Ishikawa (cell line): ENCODE measurements around the gene GZMB.

Experiments used
- CEBPB ChIP-seq: IDR thresholded peaks from 2 replicates; pipeline ENCODE4 v1.6.1; 2012
- CREB1 ChIP-seq: IDR thresholded peaks from 2 replicates; pipeline ENCODE4 v1.6.1; 2012; ENCODE audit warnings: low read depth
- EGR1 ChIP-seq: IDR thresholded peaks from 2 replicates; pipeline ENCODE4 v1.6.1; 2012
- FOXM1 ChIP-seq: IDR thresholded peaks from 2 replicates; pipeline ENCODE4 v1.6.1; 2012; ENCODE audit warnings: low read depth, borderline replicate concordance
- MAX ChIP-seq: IDR thresholded peaks from 2 replicates; pipeline ENCODE4 v1.6.1; 2012
- NFIC ChIP-seq: IDR thresholded peaks from 2 replicates; pipeline ENCODE4 v1.6.1; 2012
- RAD21 ChIP-seq: IDR thresholded peaks from 2 replicates; pipeline ENCODE4 v1.6.1; 2012; ENCODE audit warnings: low read depth
- REST ChIP-seq: IDR thresholded peaks from 2 replicates; pipeline ENCODE4 v1.6.1; 2012; ENCODE audit warnings: low read depth, mild to moderate bottlenecking
- TEAD4 ChIP-seq: IDR thresholded peaks from 2 replicates; pipeline ENCODE4 v1.6.1; 2012
- YY1 ChIP-seq: IDR thresholded peaks from 2 replicates; pipeline ENCODE4 v1.6.1; 2012; ENCODE audit warnings: low read depth
- ZBTB7A ChIP-seq: IDR thresholded peaks from 2 replicates; pipeline ENCODE4 v1.6.1; 2012; ENCODE audit warnings: low read depth

- no peak for TF ChIP-seq NFIC
- no peak for TF ChIP-seq CREB1
- no peak for TF ChIP-seq MAX
- no peak for TF ChIP-seq YY1
- TF ChIP-seq RAD21, result no peak
- no peak for TF ChIP-seq EGR1
- TF ChIP-seq FOXM1, result no peak
- TF ChIP-seq REST, result no peak
- TF ChIP-seq ZBTB7A, result no peak
- TF ChIP-seq CEBPB, result no peak
- no peak for TF ChIP-seq TEAD4
These were observed 26.9 kb downstream of the GZMB start for GRCh38 chr14:24607081-24607480.
